Right cardiac atrium (tissue), 5 donors: Measurements from ENCODE around the gene PDGFC. TPM values are rescaled to one million over a fixed set of nuclear protein-coding genes. Genes with fewer than 3 reads are reported as not detected.
A peak's percentile ranks its signal among the peaks of the same experiment; 100 is the strongest.

Source experiments
- ATAC-seq, 2 donors: fragments of 200-7000 bp; cut with Tn5 transposase; one replicate each; pipeline versions ENCODE4 v1.8.0 to v1.9.1; 2020; ENCODE audit warnings: moderate library complexity in 2 of 2, mild to moderate bottlenecking in 1 of 2
- DNase-seq, 3 donors: peaks; one replicate each; pipeline ENCODE4 v3.0.0-alpha.2; 2020
- H3K27ac ChIP-seq: one replicate; pipeline ENCODE4 v1.5.1; 2013; ENCODE audit warnings: mild to moderate bottlenecking, low read length, control low read depth, moderate library complexity
- H3K27me3 ChIP-seq: one replicate; pipeline ENCODE4 v1.6.1; 2013; ENCODE audit not compliant: control insufficient read depth, insufficient read depth
- H3K4me1 ChIP-seq: one replicate; pipeline ENCODE4 v1.6.1; 2013; ENCODE audit warnings: low read length; ENCODE audit not compliant: control insufficient read depth, insufficient read depth
- H3K4me3 ChIP-seq: one replicate; pipeline ENCODE4 v1.5.1; 2013; ENCODE audit warnings: low read length, control low read depth
- H3K9me3 ChIP-seq: one replicate; pipeline ENCODE4 v1.6.1; 2013; ENCODE audit warnings: low read length; ENCODE audit not compliant: control insufficient read depth
- WGBS: extraction: QIAGEN DNeasy Blood & Tissue Kit; methylation state at CpG from one replicate; pipeline ENCODE4 v1.1.7; 2013; 5-methylcytosine and 5-hydroxymethylcytosine counted together
- intact Hi-C, 4 donors: fragments of 100-400 bp; cut with DNase I; formaldehyde crosslinking; loops; one replicate each; pipeline versions ENCODE4 v1.11.0 to v1.14.0; 2022 to 2023
- long read RNA-seq, 4 donors: library from polyadenylated mRNA; unstranded; transcript quantifications; one replicate each; pipeline ENCODE4 v2.0.0, GENCODE V29; 2020 to 2021
- polyA plus RNA-seq: library from polyadenylated mRNA; stranded (reverse); fragments of 200-250 nt; gene quantifications from one replicate; pipeline ENCODE4 v1.2.3, GENCODE V29; 2013
- total RNA-seq, 4 donors: library from RNA; stranded (reverse); fragmentation: NEBNext Ultra II Directional; extraction: Animal tissue kit (Norgen Biotek cat#: 25700); gene quantifications; one replicate each; pipeline ENCODE4 v1.2.1, GENCODE V29; 2021
- donor health status: healthy with polysubstance abuse.
- donor health status: DM: no; HTN: yes; CAD: no.
- donor health status: DM: no; HTN: no; CAD: no.
- donor health status: DM: no; HTN: yes; CAD: no; lungs with severe emphysema.
- donor health status: DM: yes; HTN: yes; CAD: no.

Gene PDGFC
- total RNA-seq, result 10 to 100 TPM; 13.6 to 17.9 (median 16.0) TPM
- polyA plus RNA-seq, result 6.5 TPM
- long read RNA-seq, donor 1, full-length matches to known transcripts, result 23 of 25 reads
- long read RNA-seq, donor 1, partial matches to known transcripts, result 0 of 25 reads
- long read RNA-seq, donor 1, other reads (novel, unspliced or antisense), result 2 of 25 reads
- long read RNA-seq, donor 2, full-length matches to known transcripts, result 7 of 7 reads
- long read RNA-seq, donor 2, partial matches to known transcripts, result 0 of 7 reads
- long read RNA-seq, donor 2, other reads (novel, unspliced or antisense), result 0 of 7 reads
- long read RNA-seq, donor 3, full-length matches to known transcripts, result 7 of 11 reads
- long read RNA-seq, donor 3, partial matches to known transcripts, result 1 of 11 reads
- long read RNA-seq, donor 3, other reads (novel, unspliced or antisense), result 3 of 11 reads
- long read RNA-seq, donor 4, full-length matches to known transcripts, result 11 of 13 reads
- long read RNA-seq, donor 4, partial matches to known transcripts, result 0 of 13 reads
- long read RNA-seq, donor 4, other reads (novel, unspliced or antisense), result 2 of 13 reads

- ATAC-seq (peak; percentile 82 to 86), DNase-seq (peak; percentile 73 to 90 (median 87))
- Histone ChIP-seq H3K27me3 (no peaks in the 10 kb centered on the region), H3K4me3 (peak within 1 kb of the TSS; percentile 100), H3K4me1 (no peaks in the 10 kb centered on the region), H3K27ac (peak within 1 kb of the TSS; percentile 99), H3K9me3 (no peaks in the 10 kb centered on the region)
- WGBS, result under 1% methylated on average over 60 of the region's 60 CpGs
- intact Hi-C loops, result loop anchor here in 2 of 4 donors (10.0 kb wide), 2 partner anchors 73 to 487 kb away; no protein-coding TSS in a partner anchor
Measured at GRCh38 chr4:156971676-156972378, at the start of gene PDGFC. Gene PDGFC, minus strand, starts transcription at chr4:156971799. Its CDS starts 896 bp downstream, at chr4:156970903.

DNA sequence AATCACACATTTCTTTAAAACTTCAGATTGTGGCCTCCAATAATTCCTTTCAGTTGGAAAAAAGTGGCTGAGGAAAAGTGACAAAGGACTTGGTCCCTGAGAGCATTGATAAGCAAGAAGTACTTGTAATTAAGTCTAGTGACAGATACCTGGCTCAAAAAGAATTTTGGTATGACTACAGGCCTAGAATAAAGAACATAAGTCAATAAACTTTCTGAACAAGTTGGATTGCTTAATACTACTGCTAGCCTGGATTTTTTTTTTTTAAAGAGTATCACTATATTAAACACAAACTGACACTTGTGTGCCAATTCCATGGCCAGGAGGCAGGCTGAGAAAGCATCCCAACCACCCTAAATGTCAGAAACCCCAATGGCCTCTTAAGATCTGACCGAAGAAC, 49.3 kb upstream of the PDGFC start:
- no peak for ATAC-seq
- WGBS, result 88% methylated on average over 1 of the region's 1 CpG
- no peak for DNase-seq
- Histone ChIP-seq H3K4me1 (no peaks in the 10 kb centered on the region), H3K9me3 (no peaks in the 10 kb centered on the region), H3K27me3 (no peaks in the 10 kb centered on the region), H3K27ac (no peak overlapping the region), H3K4me3 (no peak overlapping the region)
- intact Hi-C loops, result no loop called here

- Histone ChIP-seq H3K27me3 (no peaks in the 10 kb centered on the region), H3K4me3 (no peak overlapping the region), H3K9me3 (no peaks in the 10 kb centered on the region), H3K27ac (no peak overlapping the region), H3K4me1 (no peaks in the 10 kb centered on the region)
- ATAC-seq (peak; percentile 53 to 64), DNase-seq (no peak)
- WGBS, result 53% methylated on average over 3 of the region's 3 CpGs
- intact Hi-C loops, result no loop called here
Measured at GRCh38 chr4:157018920-157019490, 47.4 kb upstream of the PDGFC start.

- Histone ChIP-seq H3K4me3 (no peak overlapping the region), H3K9me3 (no peaks in the 10 kb centered on the region), H3K27me3 (no peaks in the 10 kb centered on the region), H3K27ac (no peak overlapping the region), H3K4me1 (no peaks in the 10 kb centered on the region)
- 72% methylated on average over 13 of the region's 13 CpGs for WGBS
- peak; percentile 33 to 68 for ATAC-seq
- intact Hi-C loops, result no loop called here
- no peak for DNase-seq
Measured at GRCh38 chr4:157014621-157015591, 43.3 kb upstream of the PDGFC start.

GRCh38 chr4:157013656-157014055, 42.1 kb upstream of the PDGFC start:
- Histone ChIP-seq H3K27ac (no peak overlapping the region), H3K4me3 (no peak overlapping the region), H3K4me1 (no peaks in the 10 kb centered on the region), H3K27me3 (no peaks in the 10 kb centered on the region), H3K9me3 (no peaks in the 10 kb centered on the region)
- 89% methylated on average over 4 of the region's 4 CpGs for WGBS
- no peak for DNase-seq
- intact Hi-C loops, result no loop called here
- no peak for ATAC-seq

DNA sequence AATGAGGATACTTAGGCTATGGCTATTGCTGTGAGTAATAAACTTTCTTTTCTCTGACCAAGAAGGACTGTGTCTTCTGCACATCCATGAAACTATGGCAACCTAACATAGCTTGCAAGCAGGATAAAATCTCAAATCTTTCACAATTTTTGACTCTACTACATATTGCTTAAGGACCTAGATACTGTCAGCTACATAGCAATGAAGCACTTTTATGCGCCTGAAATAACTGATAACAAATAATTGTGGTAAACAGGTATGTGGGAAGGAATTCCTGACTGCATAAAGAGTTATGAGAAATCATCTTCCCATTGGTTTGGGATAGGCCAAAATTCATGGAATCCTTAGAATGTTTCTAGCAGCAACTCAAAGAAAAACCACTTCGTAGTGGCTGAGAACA, 41.2 kb upstream of the PDGFC start:
- Histone ChIP-seq H3K4me1 (no peaks in the 10 kb centered on the region), H3K27ac (no peak overlapping the region), H3K9me3 (no peaks in the 10 kb centered on the region), H3K4me3 (no peak overlapping the region), H3K27me3 (no peaks in the 10 kb centered on the region)
- intact Hi-C loops, result no loop called here
- no peak for ATAC-seq
- 86% methylated on average over 2 of the region's 2 CpGs for WGBS
- DNase-seq, result no peak

DNA sequence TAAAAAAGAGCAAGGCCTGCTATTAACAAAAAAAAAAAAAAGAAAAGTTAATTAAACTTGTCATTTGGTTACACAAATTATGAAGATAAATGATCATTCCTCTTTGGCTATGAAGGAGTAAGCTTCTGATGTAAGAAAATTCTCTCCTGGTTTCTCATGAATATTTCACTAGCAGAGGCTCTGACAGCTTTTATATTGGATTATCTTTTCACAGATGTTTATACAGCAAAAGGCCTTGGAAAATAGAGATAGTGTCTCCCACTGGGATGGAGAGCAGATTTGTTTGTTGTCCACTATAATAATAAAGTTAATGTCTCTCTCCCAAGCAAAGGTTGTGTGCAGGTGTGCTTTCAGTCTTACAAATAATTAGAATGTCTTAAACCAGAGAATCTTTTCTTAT, 40.7 kb upstream of the PDGFC start:
- Histone ChIP-seq H3K9me3 (no peaks in the 10 kb centered on the region), H3K27me3 (no peaks in the 10 kb centered on the region), H3K4me3 (no peak overlapping the region), H3K27ac (no peak overlapping the region), H3K4me1 (no peaks in the 10 kb centered on the region)
- intact Hi-C loops, result no loop called here
- ATAC-seq (no peak), DNase-seq (no peak)

DNA sequence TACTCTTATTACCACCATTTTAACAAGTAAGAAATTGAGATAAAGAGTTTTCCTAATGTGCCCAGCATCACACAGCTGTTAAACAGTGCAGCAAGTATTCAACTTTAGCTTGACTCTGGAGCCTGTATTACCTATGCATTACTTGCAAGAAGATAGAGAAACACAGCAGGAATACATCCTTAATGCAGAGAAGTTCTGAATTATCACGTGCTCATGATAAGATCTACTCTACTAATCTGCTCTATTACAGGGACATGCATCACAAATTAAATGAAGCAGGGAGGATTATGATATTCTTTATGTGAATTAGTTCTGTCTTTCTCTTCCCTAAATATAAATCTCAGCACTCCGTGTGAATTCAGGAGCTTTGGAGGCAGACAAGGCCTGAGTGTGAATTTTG, 39.0 kb upstream of the PDGFC start:
- H3K27ac ChIP-seq, result no peak overlapping the region
- no peak for ATAC-seq
- intact Hi-C loops, result no loop called here
- DNase-seq, result no peak
- no peak overlapping the region for H3K4me3 ChIP-seq
- no peaks in the 10 kb centered on the region for H3K27me3 ChIP-seq
- WGBS, result 58% methylated on average over 2 of the region's 2 CpGs
- H3K9me3 ChIP-seq, result no peaks in the 10 kb centered on the region
- no peaks in the 10 kb centered on the region for H3K4me1 ChIP-seq

DNA sequence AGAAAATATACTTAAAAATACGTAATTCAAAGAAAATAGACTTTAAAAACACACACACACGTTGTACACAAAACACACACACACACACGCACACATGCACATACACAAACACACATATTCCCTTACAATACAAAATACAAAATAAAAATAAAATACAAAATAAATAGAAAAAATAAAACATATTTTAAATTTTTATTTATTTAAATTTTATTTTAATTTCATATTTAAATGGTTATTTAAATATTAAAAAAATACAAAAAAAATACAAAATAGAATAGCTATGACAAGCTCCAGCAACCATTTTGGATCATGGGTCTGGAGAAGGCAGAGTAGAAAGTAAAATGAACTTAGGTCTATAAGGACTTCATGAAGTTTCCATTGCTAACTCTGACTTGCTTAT, 34.2 kb upstream of the PDGFC start:
- no peak for DNase-seq
- no peak overlapping the region for H3K4me3 ChIP-seq
- H3K4me1 ChIP-seq, result no peaks in the 10 kb centered on the region
- WGBS, result 95% methylated on average over 3 of the region's 3 CpGs
- no peaks in the 10 kb centered on the region for H3K27me3 ChIP-seq
- no peak for ATAC-seq
- H3K27ac ChIP-seq, result no peak overlapping the region
- intact Hi-C loops, result no loop called here
- no peaks in the 10 kb centered on the region for H3K9me3 ChIP-seq

- Histone ChIP-seq H3K27me3 (no peaks in the 10 kb centered on the region), H3K4me3 (no peak overlapping the region), H3K27ac (no peak overlapping the region), H3K9me3 (no peaks in the 10 kb centered on the region), H3K4me1 (no peaks in the 10 kb centered on the region)
- WGBS, result 34% methylated on average over 2 of the region's 2 CpGs
- intact Hi-C loops, result no loop called here
- no peak for DNase-seq
- peak; percentile 74 to 81 for ATAC-seq
Measured at GRCh38 chr4:157005193-157005592, 33.6 kb upstream of the PDGFC start.
